H9 (cell line): ENCODE measurements around the gene MEP1B. TPM values are rescaled to one million over a fixed set of nuclear protein-coding genes. Genes with fewer than 3 reads are reported as not detected.

ENCODE experiments used
- DNase-seq: peaks from one replicate; pipeline ENCODE4 v3.0.0-alpha.2; 2017
- H2AFZ ChIP-seq: one replicate; pipeline ENCODE4 v1.6.1; 2013; ENCODE audit warnings: mild to moderate bottlenecking, low read length, control low read depth, moderate library complexity
- H2AK5ac ChIP-seq: 2 replicates; pipeline ENCODE4 v1.6.1; 2013; ENCODE audit warnings: low read length, control low read depth, mixed read lengths; ENCODE audit not compliant: insufficient read length
- H2BK120ac ChIP-seq: one replicate; pipeline ENCODE4 v1.6.1; 2013; ENCODE audit warnings: low read depth, mild to moderate bottlenecking, low read length, control low read depth, inconsistent platforms; ENCODE audit not compliant: poor library complexity, severe bottlenecking
- H2BK12ac ChIP-seq: 2 replicates; pipeline ENCODE4 v1.6.1; 2013; ENCODE audit warnings: low read length, control low read depth, mixed read lengths, low read depth; ENCODE audit not compliant: insufficient read length
- H2BK15ac ChIP-seq: 2 replicates; pipeline ENCODE4 v1.6.1; 2013; ENCODE audit warnings: low read depth, low read length, control low read depth
- H2BK20ac ChIP-seq: one replicate; pipeline ENCODE4 v1.6.1; 2013; ENCODE audit warnings: low read depth, mild to moderate bottlenecking, low read length, control low read depth, inconsistent platforms; ENCODE audit not compliant: poor library complexity, severe bottlenecking
- H2BK5ac ChIP-seq: 2 replicates; pipeline ENCODE4 v1.6.1; 2013; ENCODE audit warnings: low read length, control low read depth, mixed read lengths; ENCODE audit not compliant: insufficient read length
- H3K14ac ChIP-seq: 2 replicates; pipeline ENCODE4 v1.6.1; 2013; ENCODE audit warnings: low read length, control low read depth; ENCODE audit not compliant: insufficient read depth
- H3K18ac ChIP-seq: 2 replicates; pipeline ENCODE4 v1.6.1; 2013; ENCODE audit warnings: low read depth, mild to moderate bottlenecking, mixed read lengths, low read length, control low read depth; ENCODE audit not compliant: insufficient read length
- H3K23ac ChIP-seq: 2 replicates; pipeline ENCODE4 v1.6.1; 2013; ENCODE audit warnings: low read length, control low read depth, mixed read lengths, low read depth; ENCODE audit not compliant: insufficient read length
- H3K23me2 ChIP-seq: 2 replicates; pipeline ENCODE4 v1.6.1; 2013; ENCODE audit warnings: low read depth, mild to moderate bottlenecking, mixed read lengths, low read length, control low read depth; ENCODE audit not compliant: insufficient read length, poor library complexity, severe bottlenecking
- H3K27ac ChIP-seq: 2 replicates; pipeline ENCODE4 v1.5.1; 2013; ENCODE audit warnings: low read length, control low read depth, mixed read lengths, low read depth; ENCODE audit not compliant: insufficient read length
- H3K27me3 ChIP-seq: 2 replicates; pipeline ENCODE4 v1.6.1; 2013; ENCODE audit warnings: low read length, control low read depth, inconsistent platforms; ENCODE audit not compliant: insufficient read depth
- H3K4ac ChIP-seq: 2 replicates; pipeline ENCODE4 v1.6.1; 2013; ENCODE audit warnings: low read depth, mild to moderate bottlenecking, control low read depth, inconsistent platforms, low read length, moderate library complexity
- H3K4me1 ChIP-seq: 2 replicates; pipeline ENCODE4 v1.6.1; 2013; ENCODE audit warnings: low read length, control low read depth, inconsistent platforms; ENCODE audit not compliant: insufficient read depth
- H3K4me2 ChIP-seq: 2 replicates; pipeline ENCODE4 v1.6.1; 2013; ENCODE audit warnings: low read length, control low read depth, mixed read lengths; ENCODE audit not compliant: insufficient read length, insufficient read depth
- H3K56ac ChIP-seq: 2 replicates; pipeline ENCODE4 v1.6.1; 2013; ENCODE audit warnings: low read depth, mild to moderate bottlenecking, mixed read lengths, low read length, control low read depth; ENCODE audit not compliant: insufficient read length
- H3K79me1 ChIP-seq: 2 replicates; pipeline ENCODE4 v1.6.1; 2013; ENCODE audit warnings: low read depth, mild to moderate bottlenecking, moderate library complexity, low read length, control low read depth, inconsistent platforms; ENCODE audit not compliant: insufficient read depth, poor library complexity, severe bottlenecking
- H3K79me2 ChIP-seq: 2 replicates; pipeline ENCODE4 v1.6.1; 2013; ENCODE audit warnings: low read length, control low read depth, inconsistent platforms; ENCODE audit not compliant: insufficient read depth
- H3K9ac ChIP-seq: 2 replicates; pipeline ENCODE4 v1.6.1; 2013; ENCODE audit warnings: low read length, control low read depth, mixed read lengths; ENCODE audit not compliant: insufficient read length; ENCODE audit errors: extremely low read depth
- H3K9me3 ChIP-seq: one replicate; pipeline ENCODE4 v1.6.1; 2013; ENCODE audit warnings: low read depth, low read length, inconsistent platforms; ENCODE audit not compliant: control insufficient read depth
- H3T11ph ChIP-seq: one replicate; pipeline ENCODE4 v1.6.1; 2013; ENCODE audit warnings: mild to moderate bottlenecking, low read length, control low read depth, inconsistent platforms
- H4K20me1 ChIP-seq: one replicate; pipeline ENCODE4 v1.6.1; 2013; ENCODE audit not compliant: control insufficient read depth, insufficient read length, insufficient read depth
- H4K5ac ChIP-seq: 2 replicates; pipeline ENCODE4 v1.6.1; 2013; ENCODE audit warnings: low read depth, mild to moderate bottlenecking, mixed read lengths, low read length, control low read depth; ENCODE audit not compliant: insufficient read length
- H4K8ac ChIP-seq: replicated peaks from 2 replicates; pipeline ENCODE4 v1.6.1; 2013; ENCODE audit warnings: low read length, control low read depth, mixed read lengths, low read depth; ENCODE audit not compliant: insufficient read length
- H4K91ac ChIP-seq: 2 replicates; pipeline ENCODE4 v1.6.1; 2013; ENCODE audit warnings: low read depth, mild to moderate bottlenecking, moderate library complexity, mixed read lengths, low read length, control low read depth; ENCODE audit not compliant: insufficient read length
- H3K27ac Mint-ChIP-seq, 3 experiments: 2 replicates in 2 of 3; 3 replicates in 1 of 3; pipeline ENCODE4 v1.8.0; 2020 to 2021; ENCODE audit warnings: mixed read lengths in 3 of 3, mild to moderate bottlenecking in 1 of 3, moderate library complexity in 1 of 3
- H3K27me3 Mint-ChIP-seq: 2 replicates; pipeline ENCODE4 v1.8.0; 2021; ENCODE audit warnings: low read depth, mild to moderate bottlenecking, moderate library complexity, mixed read lengths
- H3K36me3 Mint-ChIP-seq, 3 experiments: 2 replicates in 2 of 3; 3 replicates in 1 of 3; pipeline ENCODE4 v1.8.0; 2020 to 2021; ENCODE audit warnings: low read depth in 3 of 3, mixed read lengths in 3 of 3; ENCODE audit not compliant: insufficient read depth in 1 of 3
- H3K4me1 Mint-ChIP-seq, 2 experiments: 2 replicates each; pipeline ENCODE4 v1.8.0; 2020; ENCODE audit warnings: mixed read lengths in 2 of 2
- H3K4me3 Mint-ChIP-seq, 2 experiments: 2 replicates in 1 of 2; 3 replicates in 1 of 2; pipeline ENCODE4 v1.8.0; 2020 to 2021; ENCODE audit warnings: mild to moderate bottlenecking in 2 of 2, mixed read lengths in 2 of 2, moderate library complexity in 1 of 2
- H3K9me3 Mint-ChIP-seq, 2 experiments: 2 replicates in 1 of 2; 3 replicates in 1 of 2; pipeline ENCODE4 v1.8.0; 2020; ENCODE audit warnings: mild to moderate bottlenecking in 2 of 2, mixed read lengths in 2 of 2, moderate library complexity in 1 of 2
- CTCF ChIP-seq: fragments of 200-600 bp; sonication (generic); conservative IDR thresholded peaks from 3 replicates; pipeline ENCODE4 v1.8.0; 2021; ENCODE audit warnings: antibody characterized with exemption, mild to moderate bottlenecking
- WGBS: extraction: QIAGEN DNeasy Blood & Tissue Kit; methylation state at CpG from one replicate; pipeline ENCODE4 v1.1.7; 2013; ENCODE audit warnings: missing lambda C conversion rate, low lambda C conversion rate, mixed read lengths; ENCODE audit not compliant: insufficient read length; ENCODE audit errors: extremely low coverage; 5-methylcytosine and 5-hydroxymethylcytosine counted together
- total RNA-seq: library from RNA; stranded (reverse); gene quantifications from 2 replicates; pipeline ENCODE4 v1.2.1, GENCODE V29; 2021

The MEP1B gene
- total RNA-seq, 1 experiment from 2014 or later, result not detected

GRCh38 chr18:32174719-32175118 lies 15.1 kb upstream of the MEP1B start:
- H3K4me1 ChIP-seq, result no peaks in the 10 kb centered on the region
- no peaks in the 10 kb centered on the region for H4K20me1 ChIP-seq
- no peaks in the 10 kb centered on the region for H3K27me3 ChIP-seq
- no peak overlapping the region for H4K5ac ChIP-seq
- H3K79me2 ChIP-seq, result no peaks in the 10 kb centered on the region
- WGBS, result no CpG with 5 or more reads among the region's 7 CpGs
- no peak overlapping the region for H3K9ac ChIP-seq
- H3K4me3 Mint-ChIP-seq, result no peak overlapping the region
- H3K23ac ChIP-seq, result no peak overlapping the region
- H2AK5ac ChIP-seq, result no peak overlapping the region
- H3K14ac ChIP-seq, result no peak overlapping the region
- H3K9me3 Mint-ChIP-seq, result no peaks in the 10 kb centered on the region
- no peak overlapping the region for H2AFZ ChIP-seq
- H2BK120ac ChIP-seq, result no peak overlapping the region
- no peak overlapping the region for H3K56ac ChIP-seq
- no peaks in the 10 kb centered on the region for H3K79me1 ChIP-seq
- H3K36me3 Mint-ChIP-seq, result peaks cover 0 to 2% (median 0%) of the 10 kb centered on the region in 3 experiments; a peak in 2 of 7 replicates
- no peak overlapping the region for H4K91ac ChIP-seq
- no peak overlapping the region; a peak in 1 of 7 replicates for H3K27ac Mint-ChIP-seq
- no peaks in the 10 kb centered on the region for H3K9me3 ChIP-seq
- no peak for DNase-seq
- no peak overlapping the region for H3T11ph ChIP-seq
- no peaks in the 10 kb centered on the region for H3K23me2 ChIP-seq
- H3K4me2 ChIP-seq, result no peak overlapping the region
- H3K27me3 Mint-ChIP-seq, result no peaks in the 10 kb centered on the region; the same call in 1 of the 2 replicates
- no peak overlapping the region for H2BK15ac ChIP-seq
- H3K4me1 Mint-ChIP-seq, result peaks cover 3% of the 10 kb centered on the region in 2 experiments; a peak in 3 of 4 replicates
- no peak overlapping the region for H3K27ac ChIP-seq
- no peak overlapping the region for H2BK20ac ChIP-seq
- no peak overlapping the region for H3K4ac ChIP-seq
- TF ChIP-seq CTCF, result no peak
- no peak overlapping the region for H4K8ac ChIP-seq
- no peak overlapping the region for H2BK5ac ChIP-seq
- H3K18ac ChIP-seq, result no peak overlapping the region
- H2BK12ac ChIP-seq, result no peak overlapping the region
